Lower lobe of right lung (tissue), 2 donors: ENCODE data around the gene BCL10. TPM values are rescaled to one million over a fixed set of nuclear protein-coding genes. Genes with fewer than 3 reads are reported as not detected.

Experiments used
- ATAC-seq, 2 donors: fragments of 200-7000 bp; cut with Tn5 transposase; one replicate each; pipeline ENCODE4 v1.9.1; 2020 to 2022; ENCODE audit warnings: mild to moderate bottlenecking in 2 of 2, moderate library complexity in 2 of 2
- DNase-seq: peaks from one replicate; pipeline ENCODE4 v3.0.0-alpha.2; 2020
- H3K27ac ChIP-seq: fragments of 200-600 bp; one replicate; pipeline ENCODE4 v1.8.0; 2022
- H3K27me3 ChIP-seq: fragments of 200-600 bp; one replicate; pipeline ENCODE4 v1.8.0; 2022; ENCODE audit warnings: low read depth
- H3K36me3 ChIP-seq: fragments of 200-600 bp; one replicate; pipeline ENCODE4 v1.8.0; 2022; ENCODE audit warnings: mild to moderate bottlenecking
- H3K4me1 ChIP-seq: fragments of 200-600 bp; one replicate; pipeline ENCODE4 v1.8.0; 2022
- H3K4me3 ChIP-seq: fragments of 200-600 bp; one replicate; pipeline ENCODE4 v1.8.0; 2022; ENCODE audit warnings: mild to moderate bottlenecking
- H3K9me3 ChIP-seq: fragments of 200-600 bp; one replicate; pipeline ENCODE4 v1.8.0; 2022
- intact Hi-C: fragments of 100-400 bp; cut with DNase I; formaldehyde crosslinking; loops from one replicate; pipeline ENCODE4 v1.11.0; 2022
- total RNA-seq: library from RNA; stranded (reverse); fragmentation: NEBNext Ultra II Directional; extraction: Animal tissue kit (Norgen Biotek cat#: 25700); gene quantifications from one replicate; pipeline ENCODE4 v1.2.1, GENCODE V29; 2021
- TF ChIP-seq, protein P1 (sequence below): fragments of 200-600 bp; IDR thresholded peaks from one replicate; pipeline ENCODE4 v1.8.0; 2022; ENCODE audit warnings: antibody characterized with exemption, mild to moderate bottlenecking
- donor health status: DM: no; HTN: yes; CAD: no; lungs with severe emphysema.

Gene BCL10
- total RNA-seq, 1 donor from 2014 or later: 27.4 TPM

DNA sequence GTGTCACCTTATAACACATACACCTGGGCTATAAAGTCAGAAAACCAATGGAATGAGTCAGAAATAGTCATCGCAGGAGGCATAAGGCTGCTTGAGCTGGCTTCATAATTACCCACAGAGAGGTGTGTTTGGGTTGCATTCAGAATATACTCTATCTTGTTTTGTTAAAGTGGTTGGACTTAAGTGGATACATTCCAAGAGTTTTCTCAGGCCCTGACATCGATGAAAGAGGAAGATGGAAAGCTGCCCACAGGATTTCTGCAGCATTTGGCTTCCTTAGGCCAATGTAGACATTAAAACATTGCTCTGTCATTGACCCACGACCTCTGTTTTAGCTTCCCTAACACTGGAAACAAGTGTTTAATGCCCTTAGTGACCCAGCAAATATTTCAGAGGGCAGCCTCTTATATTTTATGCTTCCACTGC is 18.6 kb upstream of the BCL10 start:
- TF ChIP-seq, protein P1, sequence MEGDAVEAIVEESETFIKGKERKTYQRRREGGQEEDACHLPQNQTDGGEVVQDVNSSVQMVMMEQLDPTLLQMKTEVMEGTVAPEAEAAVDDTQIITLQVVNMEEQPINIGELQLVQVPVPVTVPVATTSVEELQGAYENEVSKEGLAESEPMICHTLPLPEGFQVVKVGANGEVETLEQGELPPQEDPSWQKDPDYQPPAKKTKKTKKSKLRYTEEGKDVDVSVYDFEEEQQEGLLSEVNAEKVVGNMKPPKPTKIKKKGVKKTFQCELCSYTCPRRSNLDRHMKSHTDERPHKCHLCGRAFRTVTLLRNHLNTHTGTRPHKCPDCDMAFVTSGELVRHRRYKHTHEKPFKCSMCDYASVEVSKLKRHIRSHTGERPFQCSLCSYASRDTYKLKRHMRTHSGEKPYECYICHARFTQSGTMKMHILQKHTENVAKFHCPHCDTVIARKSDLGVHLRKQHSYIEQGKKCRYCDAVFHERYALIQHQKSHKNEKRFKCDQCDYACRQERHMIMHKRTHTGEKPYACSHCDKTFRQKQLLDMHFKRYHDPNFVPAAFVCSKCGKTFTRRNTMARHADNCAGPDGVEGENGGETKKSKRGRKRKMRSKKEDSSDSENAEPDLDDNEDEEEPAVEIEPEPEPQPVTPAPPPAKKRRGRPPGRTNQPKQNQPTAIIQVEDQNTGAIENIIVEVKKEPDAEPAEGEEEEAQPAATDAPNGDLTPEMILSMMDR: no peak
- ATAC-seq (no peak), DNase-seq (no peak)
- intact Hi-C loops: no loop called here
- Histone ChIP-seq H3K4me3 (no peak overlapping the region), H3K4me1 (peaks cover 27% of the 10 kb centered on the region), H3K27ac (no peak overlapping the region), H3K27me3 (no peaks in the 10 kb centered on the region), H3K36me3 (no peaks in the 10 kb centered on the region), H3K9me3 (no peaks in the 10 kb centered on the region)

DNA sequence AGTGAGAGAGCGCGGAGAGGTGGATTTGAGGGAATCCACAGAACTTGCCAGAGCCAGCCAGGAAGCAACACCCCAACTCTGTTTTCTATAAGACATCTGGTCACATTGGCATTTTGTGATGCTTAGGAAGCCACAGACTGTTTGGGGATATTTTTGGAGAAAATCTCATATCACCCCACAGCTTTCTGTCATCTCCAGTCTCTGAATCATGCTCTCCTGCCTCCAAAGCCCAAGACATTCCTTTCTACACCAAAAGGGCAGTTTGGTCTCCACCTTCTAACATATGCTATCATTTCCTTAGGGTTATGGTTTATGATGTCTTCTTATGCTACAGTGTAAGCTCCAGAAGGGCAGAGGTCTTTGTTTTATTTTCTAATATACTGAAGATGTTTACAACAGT is 14.4 kb upstream of the BCL10 start:
- no peaks in the 10 kb centered on the region for H3K27me3 ChIP-seq
- H3K4me1 ChIP-seq: peaks cover 4% of the 10 kb centered on the region
- intact Hi-C loops: no loop called here
- no peak overlapping the region for H3K4me3 ChIP-seq
- H3K9me3 ChIP-seq: no peaks in the 10 kb centered on the region
- no peak for ATAC-seq
- H3K27ac ChIP-seq: no peak overlapping the region
- no peaks in the 10 kb centered on the region for H3K36me3 ChIP-seq
- DNase-seq: no peak
- TF ChIP-seq, protein P1: no peak

DNA sequence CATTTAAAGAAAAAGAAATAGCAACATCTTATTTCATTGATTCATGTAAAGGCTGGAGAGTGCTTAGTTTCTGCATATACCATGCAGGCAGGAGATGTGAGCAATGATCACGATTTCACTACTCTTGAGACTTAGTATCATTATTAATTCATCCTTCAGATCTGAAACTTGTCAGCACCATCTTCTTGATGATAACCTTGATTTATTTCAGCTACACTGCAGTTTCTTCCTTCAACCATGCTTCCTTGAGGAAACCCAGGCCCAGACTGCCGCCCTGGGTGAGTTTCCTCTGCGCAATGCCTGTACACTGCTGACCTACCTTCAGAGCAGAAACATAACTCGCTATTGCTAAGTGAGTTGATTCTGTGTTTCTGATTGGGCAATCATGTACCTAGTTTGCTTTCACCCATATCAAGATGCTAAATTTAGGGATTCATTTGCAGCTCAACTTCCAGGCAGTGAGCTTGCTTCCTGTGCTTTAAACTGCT is 13.5 kb upstream of the BCL10 start:
- ATAC-seq (no peak), DNase-seq (no peak)
- H3K4me1 ChIP-seq: peaks cover 3% of the 10 kb centered on the region
- no peaks in the 10 kb centered on the region for H3K27me3 ChIP-seq
- H3K4me3 ChIP-seq: no peak overlapping the region
- no peaks in the 10 kb centered on the region for H3K9me3 ChIP-seq
- H3K27ac ChIP-seq: no peak overlapping the region
- TF ChIP-seq, protein P1: no peak
- intact Hi-C loops: no loop called here
- H3K36me3 ChIP-seq: no peaks in the 10 kb centered on the region

DNA sequence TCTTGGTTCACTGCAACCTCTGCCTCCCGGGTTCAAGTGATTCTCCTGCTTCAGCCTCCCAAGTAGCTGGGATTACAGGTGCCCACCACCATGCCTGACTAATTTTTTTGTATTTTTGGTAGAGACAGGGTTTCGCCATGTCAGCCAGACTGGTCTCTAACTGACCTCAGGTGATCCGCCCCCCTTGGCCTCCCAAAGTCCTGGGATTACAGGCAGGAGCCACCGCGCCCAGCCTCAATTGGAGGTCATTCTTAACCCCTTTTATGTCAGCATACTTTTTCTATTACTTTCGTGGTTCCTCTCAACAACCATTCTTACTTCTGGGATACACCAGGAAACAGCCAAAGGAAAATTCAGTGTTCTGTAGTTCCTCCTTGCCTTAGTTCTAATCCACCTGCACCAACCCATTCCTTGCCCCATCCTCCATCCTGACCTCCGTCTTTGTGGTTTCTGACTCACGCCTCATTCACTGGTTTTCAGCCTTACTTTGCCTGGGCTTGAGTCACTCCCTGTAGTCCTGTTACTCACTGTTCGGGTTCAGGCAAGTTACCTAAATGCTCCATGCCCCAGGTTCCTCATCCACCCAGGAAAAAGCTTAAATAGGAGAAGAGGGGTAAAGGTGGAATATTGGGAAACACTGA is 12.9 kb upstream of the BCL10 start:
- Histone ChIP-seq H3K9me3 (no peaks in the 10 kb centered on the region), H3K4me1 (no peaks in the 10 kb centered on the region), H3K27ac (no peak overlapping the region), H3K36me3 (no peaks in the 10 kb centered on the region), H3K4me3 (no peak overlapping the region), H3K27me3 (no peaks in the 10 kb centered on the region)
- DNase-seq (no peak), ATAC-seq (peak in 1 of 2 donors; percentile 26)
- intact Hi-C loops: no loop called here
- TF ChIP-seq, protein P1: no peak

GRCh38 chr1:85284202-85284601 is 7.8 kb upstream of the BCL10 start:
- DNase-seq: no peak
- intact Hi-C loops: no loop called here

More at GRCh38 chr1:85284202-85284601, 7.8 kb upstream of the BCL10 start:
- no peak overlapping the region for H3K27ac ChIP-seq
- no peaks in the 10 kb centered on the region for H3K36me3 ChIP-seq
- ATAC-seq: no peak
- H3K4me1 ChIP-seq: peaks cover 6% of the 10 kb centered on the region
- no peak overlapping the region for H3K4me3 ChIP-seq
- no peaks in the 10 kb centered on the region for H3K27me3 ChIP-seq
- TF ChIP-seq, protein P1: no peak
- H3K9me3 ChIP-seq: no peaks in the 10 kb centered on the region
